B cell (primary cell): ENCODE measurements around the gene FAM124A.

Experiments
- EZH2 ChIP-seq: IDR thresholded peaks from 2 replicates; pipeline ENCODE4 v1.6.1; 2012; ENCODE audit warnings: borderline replicate concordance, low read depth, mild to moderate bottlenecking, moderate library complexity, low read length; ENCODE audit not compliant: insufficient read depth, poor library complexity, severe bottlenecking
- TF ChIP-seq, protein P1 (sequence below): fragments of 200-600 bp; IDR thresholded peaks from one replicate; pipeline ENCODE4 v1.8.0; 2022; ENCODE audit warnings: antibody characterized with exemption, mild to moderate bottlenecking

DNA sequence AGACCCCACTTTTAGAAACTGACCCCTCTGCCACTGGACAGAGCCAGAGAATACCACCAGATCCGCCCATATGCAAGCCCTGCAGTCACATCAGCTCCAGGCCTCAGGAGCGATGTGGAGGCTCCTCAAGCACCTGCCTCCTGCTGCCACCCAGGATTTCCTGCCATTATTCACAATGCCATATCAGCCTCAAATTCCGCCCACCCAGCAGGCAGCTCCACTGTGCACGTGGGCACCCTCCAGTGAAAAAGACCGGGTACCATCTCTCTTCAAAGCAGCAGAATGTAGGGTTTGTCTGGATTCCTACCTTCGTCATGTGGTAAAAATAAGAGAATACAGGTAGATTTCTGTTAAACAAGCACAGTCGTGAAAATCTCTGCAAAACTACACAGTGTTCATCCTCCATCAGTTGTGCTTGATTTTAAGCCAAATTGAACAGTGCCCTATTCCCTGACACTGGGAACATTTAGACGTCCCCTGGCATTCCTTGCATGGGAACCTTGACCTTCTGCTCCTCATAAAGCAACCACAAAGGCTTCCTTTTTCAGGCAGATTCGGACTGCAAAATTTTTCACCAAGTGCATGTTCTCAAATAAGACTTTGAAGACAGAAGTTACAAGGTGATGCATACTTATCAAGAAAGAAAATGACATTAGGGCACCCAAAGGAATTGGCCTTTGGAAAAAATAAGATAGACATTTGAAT is 56.4 kb downstream of the FAM124A start:
- TF ChIP-seq, protein P1, sequence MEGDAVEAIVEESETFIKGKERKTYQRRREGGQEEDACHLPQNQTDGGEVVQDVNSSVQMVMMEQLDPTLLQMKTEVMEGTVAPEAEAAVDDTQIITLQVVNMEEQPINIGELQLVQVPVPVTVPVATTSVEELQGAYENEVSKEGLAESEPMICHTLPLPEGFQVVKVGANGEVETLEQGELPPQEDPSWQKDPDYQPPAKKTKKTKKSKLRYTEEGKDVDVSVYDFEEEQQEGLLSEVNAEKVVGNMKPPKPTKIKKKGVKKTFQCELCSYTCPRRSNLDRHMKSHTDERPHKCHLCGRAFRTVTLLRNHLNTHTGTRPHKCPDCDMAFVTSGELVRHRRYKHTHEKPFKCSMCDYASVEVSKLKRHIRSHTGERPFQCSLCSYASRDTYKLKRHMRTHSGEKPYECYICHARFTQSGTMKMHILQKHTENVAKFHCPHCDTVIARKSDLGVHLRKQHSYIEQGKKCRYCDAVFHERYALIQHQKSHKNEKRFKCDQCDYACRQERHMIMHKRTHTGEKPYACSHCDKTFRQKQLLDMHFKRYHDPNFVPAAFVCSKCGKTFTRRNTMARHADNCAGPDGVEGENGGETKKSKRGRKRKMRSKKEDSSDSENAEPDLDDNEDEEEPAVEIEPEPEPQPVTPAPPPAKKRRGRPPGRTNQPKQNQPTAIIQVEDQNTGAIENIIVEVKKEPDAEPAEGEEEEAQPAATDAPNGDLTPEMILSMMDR: no peak
- no peak for TF ChIP-seq EZH2
